HL-60 (cell line): Measurements from ENCODE around the gene MBNL3.

Experiments
- DNase-seq, 2 experiments: peaks; one replicate each; pipeline ENCODE4 v3.0.0-alpha.2; 2010 to 2020; ENCODE audit warnings: low read depth in 1 of 2, low spot score in 1 of 2
- H3K27ac ChIP-seq: fragments of 250-450 bp; sonication (Bioruptor Pico); replicated peaks from 2 replicates; pipeline ENCODE4 v1.5.1; 2020; ENCODE audit warnings: mild to moderate bottlenecking, moderate library complexity
- H3K27me3 ChIP-seq: fragments of 250-450 bp; sonication (Bioruptor Pico); 2 replicates; pipeline ENCODE4 v1.5.1; 2021; ENCODE audit warnings: mild to moderate bottlenecking, moderate library complexity; ENCODE audit not compliant: insufficient read depth, poor library complexity, severe bottlenecking
- H3K4me3 ChIP-seq: replicated peaks from 2 replicates; pipeline ENCODE4 v1.5.1; 2011; ENCODE audit warnings: mild to moderate bottlenecking, control low read depth, low read length; ENCODE audit not compliant: insufficient read depth
- GABPA ChIP-seq: IDR thresholded peaks from 2 replicates; pipeline ENCODE4 v1.6.1; 2012; ENCODE audit warnings: low read depth
- POLR2AphosphoS5 ChIP-seq: IDR thresholded peaks from 2 replicates; pipeline ENCODE4 v1.6.1; 2012; ENCODE audit warnings: low read depth
- SPI1 ChIP-seq: IDR thresholded peaks from 2 replicates; pipeline ENCODE4 v1.6.1; 2012; ENCODE audit warnings: low read depth, mild to moderate bottlenecking, borderline replicate concordance
- TF ChIP-seq, protein P1 (sequence below): IDR thresholded peaks from 2 replicates; pipeline ENCODE4 v1.6.1; 2012; ENCODE audit warnings: low read depth; ENCODE audit not compliant: insufficient replicate concordance
- TF ChIP-seq, protein P2 (sequence below): IDR thresholded peaks from one replicate; pipeline ENCODE4 v1.5.1; 2011; ENCODE audit warnings: low read length, control low read depth, inconsistent platforms; ENCODE audit not compliant: insufficient read depth

MBNL3 gene

DNA sequence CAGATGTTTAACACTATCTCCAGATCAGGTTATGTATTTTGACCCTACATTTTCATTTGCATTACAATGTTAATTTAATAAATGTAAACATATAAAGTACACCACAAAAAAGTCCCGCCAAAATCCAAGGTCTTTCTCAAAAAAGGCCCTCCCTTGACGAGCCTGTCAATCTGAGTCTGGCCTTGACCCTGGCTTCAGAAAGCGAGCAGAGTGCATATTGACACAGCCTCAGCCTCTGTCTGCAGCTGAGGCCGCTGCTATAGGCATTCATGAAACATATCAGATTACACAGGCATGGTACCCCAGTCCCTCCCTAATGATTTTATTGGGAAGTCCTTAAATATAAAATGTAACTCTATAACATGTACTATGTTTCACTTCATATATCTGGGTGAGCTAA, 6.2 kb downstream of the MBNL3 start:
- H3K27me3 ChIP-seq: no peaks in the 10 kb centered on the region

DNA sequence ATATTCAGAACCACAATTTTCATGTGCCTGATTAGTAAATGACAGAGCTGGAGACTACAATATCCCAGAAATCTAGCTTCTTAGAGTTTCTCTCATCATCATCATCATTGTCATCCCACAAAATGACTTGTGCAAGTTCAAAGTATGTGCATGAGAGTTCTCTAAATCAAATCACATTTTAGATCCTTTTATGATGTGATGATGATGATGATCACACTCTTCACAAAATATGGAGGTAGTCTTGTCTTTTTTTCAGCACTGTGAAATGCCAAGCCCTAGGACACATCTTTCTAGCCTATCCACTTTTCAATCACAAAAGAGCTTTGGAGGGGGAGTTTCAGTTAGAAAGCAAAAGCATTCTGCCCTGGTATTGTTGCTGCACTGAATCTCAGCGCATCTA, 7.4 kb downstream of the MBNL3 start:
- Histone ChIP-seq H3K4me3 (no peak overlapping the region), H3K27me3 (no peaks in the 10 kb centered on the region), H3K27ac (peak overlapping the region; percentile 80)
- no peak for DNase-seq
- TF ChIP-seq GABPA (no peak), SPI1 (no peak), POLR2AphosphoS5 (no peak)
- TF ChIP-seq, protein P1, sequence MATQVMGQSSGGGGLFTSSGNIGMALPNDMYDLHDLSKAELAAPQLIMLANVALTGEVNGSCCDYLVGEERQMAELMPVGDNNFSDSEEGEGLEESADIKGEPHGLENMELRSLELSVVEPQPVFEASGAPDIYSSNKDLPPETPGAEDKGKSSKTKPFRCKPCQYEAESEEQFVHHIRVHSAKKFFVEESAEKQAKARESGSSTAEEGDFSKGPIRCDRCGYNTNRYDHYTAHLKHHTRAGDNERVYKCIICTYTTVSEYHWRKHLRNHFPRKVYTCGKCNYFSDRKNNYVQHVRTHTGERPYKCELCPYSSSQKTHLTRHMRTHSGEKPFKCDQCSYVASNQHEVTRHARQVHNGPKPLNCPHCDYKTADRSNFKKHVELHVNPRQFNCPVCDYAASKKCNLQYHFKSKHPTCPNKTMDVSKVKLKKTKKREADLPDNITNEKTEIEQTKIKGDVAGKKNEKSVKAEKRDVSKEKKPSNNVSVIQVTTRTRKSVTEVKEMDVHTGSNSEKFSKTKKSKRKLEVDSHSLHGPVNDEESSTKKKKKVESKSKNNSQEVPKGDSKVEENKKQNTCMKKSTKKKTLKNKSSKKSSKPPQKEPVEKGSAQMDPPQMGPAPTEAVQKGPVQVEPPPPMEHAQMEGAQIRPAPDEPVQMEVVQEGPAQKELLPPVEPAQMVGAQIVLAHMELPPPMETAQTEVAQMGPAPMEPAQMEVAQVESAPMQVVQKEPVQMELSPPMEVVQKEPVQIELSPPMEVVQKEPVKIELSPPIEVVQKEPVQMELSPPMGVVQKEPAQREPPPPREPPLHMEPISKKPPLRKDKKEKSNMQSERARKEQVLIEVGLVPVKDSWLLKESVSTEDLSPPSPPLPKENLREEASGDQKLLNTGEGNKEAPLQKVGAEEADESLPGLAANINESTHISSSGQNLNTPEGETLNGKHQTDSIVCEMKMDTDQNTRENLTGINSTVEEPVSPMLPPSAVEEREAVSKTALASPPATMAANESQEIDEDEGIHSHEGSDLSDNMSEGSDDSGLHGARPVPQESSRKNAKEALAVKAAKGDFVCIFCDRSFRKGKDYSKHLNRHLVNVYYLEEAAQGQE: no peak
- TF ChIP-seq, protein P2, sequence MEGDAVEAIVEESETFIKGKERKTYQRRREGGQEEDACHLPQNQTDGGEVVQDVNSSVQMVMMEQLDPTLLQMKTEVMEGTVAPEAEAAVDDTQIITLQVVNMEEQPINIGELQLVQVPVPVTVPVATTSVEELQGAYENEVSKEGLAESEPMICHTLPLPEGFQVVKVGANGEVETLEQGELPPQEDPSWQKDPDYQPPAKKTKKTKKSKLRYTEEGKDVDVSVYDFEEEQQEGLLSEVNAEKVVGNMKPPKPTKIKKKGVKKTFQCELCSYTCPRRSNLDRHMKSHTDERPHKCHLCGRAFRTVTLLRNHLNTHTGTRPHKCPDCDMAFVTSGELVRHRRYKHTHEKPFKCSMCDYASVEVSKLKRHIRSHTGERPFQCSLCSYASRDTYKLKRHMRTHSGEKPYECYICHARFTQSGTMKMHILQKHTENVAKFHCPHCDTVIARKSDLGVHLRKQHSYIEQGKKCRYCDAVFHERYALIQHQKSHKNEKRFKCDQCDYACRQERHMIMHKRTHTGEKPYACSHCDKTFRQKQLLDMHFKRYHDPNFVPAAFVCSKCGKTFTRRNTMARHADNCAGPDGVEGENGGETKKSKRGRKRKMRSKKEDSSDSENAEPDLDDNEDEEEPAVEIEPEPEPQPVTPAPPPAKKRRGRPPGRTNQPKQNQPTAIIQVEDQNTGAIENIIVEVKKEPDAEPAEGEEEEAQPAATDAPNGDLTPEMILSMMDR: no peak

More for the DNA sequence above, 6.2 kb downstream of the MBNL3 start:
- TF ChIP-seq POLR2AphosphoS5: no peak
- no peak for TF ChIP-seq SPI1
- TF ChIP-seq, protein P1: no peak
- no peak for TF ChIP-seq GABPA
- TF ChIP-seq, protein P2: no peak
- no peak for DNase-seq
- no peak overlapping the region for H3K4me3 ChIP-seq
- 0 out of 2 replicates have a peak overlapping the region, but pooled peaks have one; percentile 14 for H3K27ac ChIP-seq

DNA sequence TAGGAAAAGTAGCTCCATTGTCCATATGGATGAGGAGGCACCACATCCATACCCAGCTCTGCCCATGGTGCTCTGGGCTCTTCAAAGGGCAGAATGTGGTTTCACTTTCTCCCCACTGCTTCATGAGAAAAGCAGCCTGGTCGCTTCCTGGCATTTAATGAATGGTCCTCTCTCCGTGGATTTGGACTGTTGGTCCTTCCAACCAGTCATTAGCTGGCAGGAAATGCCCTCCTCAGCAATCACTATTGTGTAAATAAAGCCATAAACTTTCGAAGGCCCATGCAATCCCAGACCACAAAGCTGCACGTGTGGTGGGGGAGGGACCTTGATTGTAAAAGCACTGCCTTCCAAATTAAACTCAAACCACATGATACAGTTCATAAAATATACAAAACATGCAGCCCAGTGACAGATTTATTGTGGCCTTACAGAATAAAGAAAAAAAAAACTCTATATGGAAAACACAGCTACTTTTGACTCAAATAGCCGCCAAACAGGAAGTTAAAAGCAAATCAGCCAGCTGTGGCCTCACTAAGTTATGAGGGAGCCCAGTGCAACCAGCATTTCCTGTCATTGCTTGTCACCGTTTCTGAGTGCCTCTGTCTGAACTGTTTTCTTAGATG, 8.1 kb downstream of the MBNL3 start:
- TF ChIP-seq SPI1 (no peak), POLR2AphosphoS5 (no peak), GABPA (peak; percentile 47; the same call in 1 of the 2 replicates)
- TF ChIP-seq, protein P2: no peak
- TF ChIP-seq, protein P1: no peak
- peak overlapping the region; percentile 38 for H3K4me3 ChIP-seq
- H3K27me3 ChIP-seq: no peaks in the 10 kb centered on the region
- peak; percentile 59 to 81 for DNase-seq
- peak overlapping the region; percentile 80 for H3K27ac ChIP-seq
